Vagina (tissue), 2 donors: ENCODE data around the gene GALNT16. TPM values are rescaled to one million over a fixed set of nuclear protein-coding genes. Genes with fewer than 3 reads are reported as not detected.

Experiments used
- DNase-seq, 2 donors: peaks; one replicate each; pipeline ENCODE4 v3.0.0-alpha.2; 2017; ENCODE audit errors: extremely low spot score in 2 of 2
- H3K27ac ChIP-seq: fragments of 200-600 bp; sonication (generic); one replicate; pipeline ENCODE4 v1.5.1; 2019
- H3K27me3 ChIP-seq: fragments of 200-600 bp; sonication (generic); one replicate; pipeline ENCODE4 v1.5.1; 2019
- H3K36me3 ChIP-seq, 2 donors: fragments of 200-600 bp; sonication (generic); one replicate each; pipeline ENCODE4 v1.5.1; 2017 to 2019
- H3K4me1 ChIP-seq: fragments of 200-600 bp; sonication (generic); one replicate; pipeline ENCODE4 v1.5.1; 2019
- H3K4me3 ChIP-seq, 2 donors: fragments of 200-600 bp; sonication (generic); 1 replicate in 1 of 2; 2 replicates in 1 of 2; pipeline ENCODE4 v1.5.1; 2016 to 2019
- H3K9me3 ChIP-seq: fragments of 200-600 bp; sonication (generic); one replicate; pipeline ENCODE4 v1.5.1; 2019
- CTCF ChIP-seq, 3 experiments: fragments of 450-650 bp in 2 of 3; fragments of 200-600 bp in 1 of 3; sonication (generic) in 1 of 3; IDR thresholded peaks; one replicate each; pipeline ENCODE4 v1.5.1; 2017 to 2019; ENCODE audit warnings: antibody characterized with exemption in 3 of 3, mild to moderate bottlenecking in 2 of 3, moderate library complexity in 2 of 3
- POLR2A ChIP-seq, 2 donors: fragments of 450-650 bp; IDR thresholded peaks; one replicate each; pipeline ENCODE4 v1.6.1; 2017; ENCODE audit warnings: antibody characterized with exemption in 2 of 2, mild to moderate bottlenecking in 2 of 2, moderate library complexity in 2 of 2
- POLR2AphosphoS5 ChIP-seq, 2 donors: sonication (generic); formaldehyde crosslinking; IDR thresholded peaks; one replicate each; pipeline ENCODE4 v1.9.0; 2017; ENCODE audit warnings: antibody characterized with exemption in 2 of 2, mild to moderate bottlenecking in 2 of 2, low read depth in 1 of 2; ENCODE audit not compliant: insufficient read depth in 1 of 2
- intact Hi-C: fragments of 100-400 bp; cut with DNase I; formaldehyde crosslinking; loops from one replicate; pipeline ENCODE4 v1.15.1; 2023
- total RNA-seq: library from RNA; depleted of rRNA; stranded (reverse); fragments of >200 nt; gene quantifications from one replicate; pipeline ENCODE4 v1.2.3, GENCODE V29; 2016

The GALNT16 gene
- total RNA-seq, 1 donor from 2014 or later = 5.2 TPM

DNA sequence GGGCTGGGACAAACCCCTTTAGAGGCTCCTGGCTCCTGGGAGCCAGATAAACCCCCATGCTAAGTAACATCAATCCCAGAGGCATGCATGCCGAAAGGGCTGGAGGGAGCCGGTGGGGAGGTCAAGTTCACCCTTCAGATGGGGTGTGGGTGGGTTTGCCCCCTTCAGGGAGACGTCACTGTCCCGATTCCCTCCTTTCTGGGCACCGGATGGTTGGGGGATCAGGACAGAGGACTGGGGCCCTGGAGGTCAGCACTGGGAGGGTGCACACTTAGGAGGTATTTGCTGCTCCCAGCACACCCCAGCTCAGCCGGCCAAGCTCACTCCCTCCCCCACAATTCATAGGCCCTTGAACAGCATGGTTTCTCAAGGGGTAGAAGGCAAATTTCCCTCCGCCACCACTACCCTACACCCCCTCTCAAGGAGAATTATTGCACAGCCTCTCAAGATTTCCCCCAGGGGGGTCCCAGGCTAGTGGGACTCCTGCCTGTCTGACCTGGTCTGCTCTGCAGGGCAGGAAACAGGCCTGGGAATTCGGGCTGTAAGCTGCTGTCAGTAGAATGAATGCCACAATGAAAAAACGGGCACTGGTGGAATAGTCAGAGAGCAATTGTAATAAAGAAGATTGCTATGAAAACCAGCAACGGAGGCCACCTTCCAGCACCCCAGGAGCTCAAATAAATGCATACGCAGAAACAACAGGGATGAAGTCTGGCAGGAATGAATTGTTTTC, 63.5 kb downstream of the GALNT16 start:
- Histone ChIP-seq H3K4me1 (no peaks in the 10 kb centered on the region), H3K4me3 (no peak overlapping the region), H3K27ac (no peak overlapping the region), H3K36me3 (no peaks in the 10 kb centered on the region), H3K27me3 (no peaks in the 10 kb centered on the region), H3K9me3 (no peaks in the 10 kb centered on the region)
- intact Hi-C loops = no loop called here
- TF ChIP-seq CTCF (IDR thresholded peaks at IDR 0.05) = no peak
- no peak for TF ChIP-seq POLR2A (IDR thresholded peaks at IDR 0.05)
- no peak for TF ChIP-seq POLR2AphosphoS5 (IDR thresholded peaks at IDR 0.05; ENCODE audit: insufficient read depth in 1 of 2, low read depth in 1 of 2)
- no peak for DNase-seq

- TF ChIP-seq POLR2A (IDR thresholded peaks at IDR 0.05) = no peak
- no peak for TF ChIP-seq POLR2AphosphoS5 (IDR thresholded peaks at IDR 0.05; ENCODE audit: insufficient read depth in 1 of 2, low read depth in 1 of 2)
- no peak for TF ChIP-seq CTCF (IDR thresholded peaks at IDR 0.05)
- Histone ChIP-seq H3K9me3 (no peaks in the 10 kb centered on the region), H3K27me3 (no peaks in the 10 kb centered on the region), H3K36me3 (no peaks in the 10 kb centered on the region), H3K27ac (no peak overlapping the region), H3K4me3 (no peak overlapping the region), H3K4me1 (no peaks in the 10 kb centered on the region)
- DNase-seq = no peak
- intact Hi-C loops = no loop called here
Observed at GRCh38 chr14:69323999-69324282, 64.0 kb downstream of the GALNT16 start.

DNA sequence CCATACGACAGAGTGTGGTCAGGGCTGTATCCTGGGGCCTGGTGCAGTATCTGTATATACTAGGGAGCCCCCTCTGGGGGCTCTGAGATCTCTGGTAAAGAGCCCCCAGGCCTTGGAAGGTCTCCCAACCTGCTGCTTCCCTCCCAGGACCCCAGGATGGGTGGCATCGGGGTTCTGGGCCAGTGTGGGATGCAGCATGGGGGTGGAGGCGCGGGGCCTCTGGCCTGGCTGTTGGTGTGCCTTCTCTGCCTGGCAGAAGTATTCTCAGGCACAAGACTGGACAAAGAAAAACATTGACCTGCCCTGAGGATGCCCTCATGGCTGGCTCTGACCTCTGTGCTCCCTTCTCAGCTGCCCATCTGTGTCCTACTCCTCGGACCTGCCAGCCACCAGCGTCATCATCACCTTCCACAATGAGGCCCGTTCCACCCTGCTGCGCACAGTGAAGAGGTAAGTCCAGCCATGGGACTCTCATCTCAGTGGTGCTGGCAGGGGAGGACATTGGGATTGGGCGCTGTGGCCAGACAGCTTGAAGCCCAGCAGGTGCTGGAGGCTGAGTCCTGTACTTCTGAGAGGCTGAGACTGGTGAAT, 64.5 kb downstream of the GALNT16 start:
- intact Hi-C loops = no loop called here
- Histone ChIP-seq H3K4me3 (no peak overlapping the region), H3K9me3 (no peaks in the 10 kb centered on the region), H3K36me3 (no peaks in the 10 kb centered on the region), H3K27me3 (no peaks in the 10 kb centered on the region), H3K27ac (no peak overlapping the region), H3K4me1 (no peaks in the 10 kb centered on the region)
- no peak for DNase-seq
- no peak for TF ChIP-seq POLR2A (IDR thresholded peaks at IDR 0.05)
- no peak for TF ChIP-seq CTCF (IDR thresholded peaks at IDR 0.05)
- TF ChIP-seq POLR2AphosphoS5 (IDR thresholded peaks at IDR 0.05; ENCODE audit: insufficient read depth in 1 of 2, low read depth in 1 of 2) = no peak

DNA sequence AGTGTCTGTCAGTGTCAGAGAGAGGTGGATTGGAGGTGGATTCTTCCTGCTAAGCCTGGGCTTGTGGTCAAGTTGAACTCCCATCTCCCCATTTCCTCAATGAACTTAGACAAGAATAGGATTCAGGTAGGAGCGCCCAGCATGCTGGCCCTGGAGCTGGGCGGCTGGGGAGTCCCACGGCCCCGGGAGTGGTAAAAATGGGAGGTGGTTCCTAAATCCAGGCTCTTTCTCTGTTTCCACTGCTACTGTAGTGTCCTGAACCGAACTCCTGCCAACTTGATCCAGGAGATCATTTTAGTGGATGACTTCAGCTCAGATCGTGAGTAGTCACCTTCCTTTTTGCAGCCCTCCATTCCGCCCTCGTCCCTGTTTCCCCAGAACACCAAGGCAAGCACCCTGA, 65.1 kb downstream of the GALNT16 start:
- no peak overlapping the region for H3K4me3 ChIP-seq
- no peak for TF ChIP-seq CTCF (IDR thresholded peaks at IDR 0.05)
- TF ChIP-seq POLR2AphosphoS5 (IDR thresholded peaks at IDR 0.05; ENCODE audit: insufficient read depth in 1 of 2, low read depth in 1 of 2) = no peak
- no peaks in the 10 kb centered on the region for H3K27me3 ChIP-seq
- H3K9me3 ChIP-seq = no peaks in the 10 kb centered on the region
- no peaks in the 10 kb centered on the region for H3K4me1 ChIP-seq
- H3K36me3 ChIP-seq = no peaks in the 10 kb centered on the region
- DNase-seq = no peak
- no peak overlapping the region for H3K27ac ChIP-seq
- intact Hi-C loops = no loop called here

DNA sequence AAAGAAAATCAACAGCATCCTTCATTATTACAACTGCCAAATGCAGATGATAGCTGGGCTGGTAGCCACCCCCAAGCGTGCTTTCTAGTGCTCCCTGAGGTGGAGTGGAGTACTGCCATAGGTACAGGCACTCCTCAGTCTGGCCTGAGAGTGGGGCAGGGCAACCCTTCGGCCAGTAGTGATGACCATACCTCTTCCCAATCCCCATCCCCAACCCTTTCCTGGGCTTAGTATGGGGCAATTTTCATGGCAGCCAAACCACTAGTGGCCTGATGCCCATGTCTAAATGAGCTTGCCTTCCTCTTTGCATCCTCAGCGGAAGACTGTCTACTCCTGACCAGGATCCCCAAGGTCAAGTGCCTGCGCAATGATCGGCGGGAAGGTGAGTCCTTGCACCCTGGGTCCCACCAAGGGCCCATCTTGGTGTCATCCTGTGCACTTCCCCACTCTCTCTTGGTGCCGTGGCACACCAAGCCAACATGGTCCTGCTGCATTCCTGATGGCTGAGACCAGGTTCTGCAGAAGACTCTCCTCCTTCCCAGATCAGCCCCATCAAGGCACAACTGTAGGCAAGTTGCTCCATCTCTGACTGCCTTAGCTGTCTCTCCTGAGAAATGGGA, 65.8 kb downstream of the GALNT16 start:
- no peak for TF ChIP-seq CTCF (IDR thresholded peaks at IDR 0.05)
- Histone ChIP-seq H3K4me1 (no peaks in the 10 kb centered on the region), H3K9me3 (no peaks in the 10 kb centered on the region), H3K27me3 (no peaks in the 10 kb centered on the region), H3K4me3 (no peak overlapping the region), H3K36me3 (no peaks in the 10 kb centered on the region), H3K27ac (no peak overlapping the region)
- no peak for DNase-seq
- intact Hi-C loops = no loop called here
